Cardiac muscle cell (in vitro differentiated cells and primary cell): ENCODE data around the gene RABGAP1. TPM values are rescaled to one million over a fixed set of nuclear protein-coding genes. Genes with fewer than 3 reads are reported as not detected.

ENCODE experiments used
- DNase-seq, 2 donors: peaks; one replicate each; pipeline versions ENCODE4 v3.0.0 to v3.0.0-alpha.2; 2010 to 2017; ENCODE audit warnings: low read depth in 1 of 2, low spot score in 1 of 2
- H3K27ac ChIP-seq: fragments of 200-600 bp; sonication (generic); 2 replicates; pipeline ENCODE4 v1.5.1; 2016
- H3K27me3 ChIP-seq: fragments of 200-600 bp; sonication (generic); 2 replicates; pipeline ENCODE4 v1.6.0; 2016; ENCODE audit warnings: control low read depth
- H3K36me3 ChIP-seq: fragments of 200-600 bp; sonication (generic); 2 replicates; pipeline ENCODE4 v1.5.1; 2016; ENCODE audit warnings: control low read depth
- H3K4me1 ChIP-seq: fragments of 200-600 bp; sonication (generic); 2 replicates; pipeline ENCODE4 v1.8.1; 2017; ENCODE audit warnings: low read depth, mild to moderate bottlenecking, mixed run types
- H3K4me3 ChIP-seq: fragments of 200-600 bp; sonication (generic); 2 replicates; pipeline ENCODE4 v1.5.1; 2016; ENCODE audit warnings: mild to moderate bottlenecking
- H3K9me3 ChIP-seq: fragments of 200-600 bp; sonication (generic); 2 replicates; pipeline ENCODE4 v1.5.1; 2017; ENCODE audit warnings: low read depth, mild to moderate bottlenecking, control low read depth
- CTCF ChIP-seq: IDR thresholded peaks from 2 replicates; pipeline ENCODE4 v1.5.1; 2012; ENCODE audit warnings: low read depth, mild to moderate bottlenecking, low read length
- polyA plus RNA-seq: library from polyadenylated mRNA; unstranded; fragments of >200 nt; fragmentation: Nextera tagmentation; extraction: Ambion mirVana; gene quantifications from 2 replicates; pipeline ENCODE4 v1.2.1, GENCODE V29; 2016
- total RNA-seq: library from RNA; depleted of rRNA; stranded (reverse); fragments of >200 nt; gene quantifications from 2 replicates; pipeline ENCODE4 v1.2.3, GENCODE V29; 2016

The RABGAP1 gene
- total and polyA plus RNA-seq, 2 experiments from 2014 or later: 37.4 to 44.4 TPM

- no peak for DNase-seq
- H3K36me3 ChIP-seq: peaks cover 26% of the 10 kb centered on the region
- H3K27me3 ChIP-seq: no peaks in the 10 kb centered on the region
- no peak overlapping the region for H3K27ac ChIP-seq
- no peak overlapping the region for H3K4me3 ChIP-seq
- no peak for TF ChIP-seq CTCF
- H3K9me3 ChIP-seq: no peaks in the 10 kb centered on the region
- peaks cover 3% of the 10 kb centered on the region for H3K4me1 ChIP-seq
Observed at GRCh38 chr9:123085916-123086315, 145.1 kb downstream of the RABGAP1 start.

GRCh38 chr9:123087359-123087888 lies 146.6 kb downstream of the RABGAP1 start:
- Histone ChIP-seq H3K4me1 (peaks cover 3% of the 10 kb centered on the region), H3K27me3 (no peaks in the 10 kb centered on the region), H3K36me3 (peaks cover 29% of the 10 kb centered on the region), H3K4me3 (no peak overlapping the region), H3K9me3 (no peaks in the 10 kb centered on the region), H3K27ac (no peak overlapping the region)
- no peak for TF ChIP-seq CTCF
- no peak for DNase-seq

- TF ChIP-seq CTCF: no peak
- Histone ChIP-seq H3K27ac (no peak overlapping the region), H3K4me3 (no peak overlapping the region), H3K4me1 (peaks cover 6% of the 10 kb centered on the region), H3K9me3 (no peaks in the 10 kb centered on the region), H3K36me3 (peaks cover 35% of the 10 kb centered on the region), H3K27me3 (no peaks in the 10 kb centered on the region)
- DNase-seq: no peak
Observed at GRCh38 chr9:123089040-123089439, 148.2 kb downstream of the RABGAP1 start.

- Histone ChIP-seq H3K27me3 (no peaks in the 10 kb centered on the region), H3K4me1 (peaks cover 6% of the 10 kb centered on the region), H3K27ac (no peak overlapping the region), H3K9me3 (no peaks in the 10 kb centered on the region), H3K36me3 (peaks cover 32% of the 10 kb centered on the region), H3K4me3 (no peak overlapping the region)
- no peak for DNase-seq
- TF ChIP-seq CTCF: no peak
Observed at GRCh38 chr9:123089790-123090189, 149.0 kb downstream of the RABGAP1 start.

GRCh38 chr9:123090198-123090896 lies 149.5 kb downstream of the RABGAP1 start:
- peak in 1 of 2 donors; percentile 68 for DNase-seq
- TF ChIP-seq CTCF: no peak
- Histone ChIP-seq H3K4me1 (peaks cover 6% of the 10 kb centered on the region), H3K4me3 (no peak overlapping the region), H3K27ac (no peak overlapping the region), H3K36me3 (peaks cover 34% of the 10 kb centered on the region), H3K9me3 (no peaks in the 10 kb centered on the region), H3K27me3 (no peaks in the 10 kb centered on the region)
